Activated naive CD4-positive, alpha-beta T cell (primary cell): Measurements from ENCODE around the gene APBB1IP.
"Not testable (repeated sequence)": the region's sequence is repeated elsewhere in the genome, so short reads cannot be mapped to it uniquely, and the experiment has no call there.

Experiments used
- DNase-seq, 4 experiments: peaks; one replicate each; lab custom pipeline; 2025; lab: John Stamatoyannopoulos, UW

The APBB1IP gene

DNA sequence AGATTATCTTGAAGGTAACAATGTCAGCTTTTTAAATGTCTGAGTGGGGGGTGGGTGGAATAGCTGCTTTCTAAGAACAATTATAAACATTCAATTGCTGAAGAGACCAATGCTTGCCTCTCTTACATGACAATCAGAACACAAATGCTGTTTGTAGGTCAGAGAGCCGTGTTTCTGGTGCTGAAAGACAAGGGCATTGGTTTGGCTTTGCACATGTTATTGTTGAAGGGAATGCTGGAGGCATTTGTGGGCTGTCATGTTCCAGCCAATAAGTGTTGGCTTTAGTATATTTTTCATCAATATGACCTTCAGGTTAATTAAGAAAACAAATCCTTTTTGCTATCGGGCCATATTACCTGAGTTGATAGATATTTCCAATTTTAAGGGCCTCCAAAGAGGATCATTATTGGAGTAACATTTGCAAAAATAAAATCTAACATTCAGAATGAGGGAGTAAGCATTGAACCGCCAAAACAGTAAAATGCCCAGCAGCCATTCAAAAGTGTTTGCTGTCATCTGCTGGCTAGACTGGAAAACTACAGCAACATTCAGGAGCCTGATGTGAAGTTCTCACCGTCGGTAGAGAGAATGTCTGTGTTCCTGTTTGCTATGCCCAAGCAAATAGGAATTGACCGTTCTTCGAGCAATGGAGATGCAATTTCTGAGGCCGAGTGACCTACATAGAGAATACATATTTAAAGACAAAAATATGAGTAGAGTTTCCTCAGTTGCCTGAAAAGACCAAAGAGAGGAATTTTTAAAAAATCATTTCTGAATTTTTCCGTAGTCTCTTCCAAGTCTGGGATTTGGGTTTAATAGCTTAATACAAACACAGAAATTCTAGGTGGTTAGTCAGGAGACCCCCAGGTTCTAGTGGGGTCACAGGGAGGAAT, 118.9 kb downstream of the APBB1IP start:
- DNase-seq = peak in 1 of 4 experiments; percentile 1

DNA sequence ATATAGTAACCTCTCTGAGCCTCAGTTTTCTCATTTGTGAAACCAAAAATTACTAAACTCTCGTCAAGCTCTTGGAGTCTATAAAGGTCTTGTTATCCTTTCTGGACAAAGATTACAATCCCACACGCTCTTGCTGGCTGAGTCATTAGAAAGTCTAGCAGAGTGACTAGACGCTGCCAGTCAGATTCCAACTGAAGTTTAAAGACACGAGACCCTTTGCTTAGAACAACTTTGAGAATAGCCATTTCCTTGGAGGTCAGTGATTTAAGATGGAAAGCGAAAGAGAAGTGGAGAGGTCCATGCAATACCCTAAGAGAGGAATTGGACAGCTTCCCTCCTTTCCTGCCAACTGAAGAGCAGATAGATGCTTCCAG, 119.5 kb downstream of the APBB1IP start:
- DNase-seq = no peak

DNA sequence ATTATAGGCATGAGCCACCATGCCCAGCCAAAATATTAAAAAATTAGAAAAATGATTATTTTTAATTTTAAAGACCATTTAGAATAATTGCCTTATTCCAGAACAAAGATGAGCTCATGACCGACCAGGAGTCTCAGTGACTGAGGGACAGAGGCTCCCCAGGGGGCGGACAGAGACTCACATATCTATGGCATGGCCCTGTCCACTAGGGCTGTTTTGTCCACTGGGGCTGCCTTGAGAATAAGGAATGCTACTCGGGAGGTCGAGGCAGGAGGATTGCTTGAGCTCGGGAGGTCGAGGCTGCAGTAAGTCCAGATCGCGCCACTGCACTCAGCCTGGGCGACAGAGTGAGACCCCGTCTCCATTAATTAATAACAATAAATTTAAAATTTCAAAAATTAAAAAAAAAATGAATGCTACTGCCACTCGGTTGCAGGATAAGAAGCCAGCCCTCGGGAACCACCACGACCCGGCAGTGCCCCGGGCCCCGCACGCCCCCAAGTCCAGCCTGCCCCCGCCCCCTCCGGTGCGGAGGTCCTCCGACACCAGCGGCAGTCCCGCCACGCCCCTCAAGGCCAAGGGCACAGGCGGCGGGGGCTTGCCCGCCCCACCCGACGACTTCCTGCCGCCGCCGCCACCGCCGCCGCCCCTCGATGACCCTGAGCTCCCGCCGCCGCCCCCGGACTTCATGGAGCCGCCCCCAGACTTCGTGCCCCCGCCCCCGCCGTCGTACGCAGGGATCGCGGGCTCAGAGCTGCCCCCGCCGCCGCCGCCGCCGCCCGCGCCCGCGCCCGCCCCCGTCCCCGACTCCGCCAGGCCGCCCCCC, 128.6 kb downstream of the APBB1IP start:
- no peak for DNase-seq

DNA sequence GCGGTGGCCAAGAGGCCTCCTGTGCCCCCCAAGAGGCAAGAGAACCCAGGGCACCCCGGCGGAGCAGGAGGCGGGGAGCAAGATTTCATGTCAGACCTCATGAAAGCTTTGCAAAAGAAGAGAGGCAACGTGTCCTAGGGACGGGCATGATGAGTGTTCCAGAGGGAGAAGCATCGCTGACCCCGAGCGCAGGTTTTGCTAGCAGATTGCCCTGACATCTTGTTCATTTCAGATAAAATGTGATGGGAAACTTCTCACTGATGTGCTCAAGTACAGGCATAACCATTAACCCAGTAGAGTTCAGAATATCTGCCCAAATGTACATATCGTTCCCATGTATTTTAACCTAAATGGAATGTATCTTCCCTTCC, 129.2 kb downstream of the APBB1IP start:
- DNase-seq = no peak

DNA sequence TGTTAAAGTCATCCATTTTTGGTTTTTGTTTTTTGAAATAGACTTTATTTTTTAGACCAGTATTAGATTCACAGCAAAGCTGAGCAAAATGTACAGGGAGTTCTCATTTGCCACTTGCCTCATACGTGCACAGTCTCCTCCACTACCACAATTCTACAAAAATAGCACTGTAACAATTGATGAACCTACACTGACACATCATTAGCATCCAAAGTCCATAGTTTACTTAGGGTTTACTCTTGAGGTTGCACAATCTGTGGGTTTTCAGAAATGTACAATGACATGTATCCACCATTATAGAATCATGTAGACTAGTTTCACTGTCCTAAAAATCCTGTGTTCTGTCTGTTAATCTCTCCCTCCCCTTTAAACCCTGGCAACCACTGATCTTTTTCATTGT, 133.5 kb downstream of the APBB1IP start:
- DNase-seq = no peak

DNA sequence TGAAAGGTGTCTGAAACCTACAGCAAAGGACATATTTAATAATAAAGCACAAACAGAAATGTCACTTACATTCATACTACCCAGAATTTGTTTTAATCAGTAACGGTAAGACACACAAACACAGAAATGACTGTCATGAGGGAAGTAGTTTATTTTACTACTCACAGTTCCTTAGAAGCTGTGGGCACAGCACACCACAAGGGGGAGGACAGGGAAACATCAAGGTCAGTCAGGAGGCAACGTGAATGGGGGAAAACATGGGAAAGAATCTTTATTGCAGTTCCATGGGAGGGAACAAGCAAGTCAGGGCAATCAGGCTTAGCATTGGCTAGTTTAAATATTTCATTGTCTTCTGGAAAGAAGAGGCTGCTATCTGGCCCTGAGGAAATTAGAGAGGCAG, 135.5 kb downstream of the APBB1IP start:
- no peak for DNase-seq

DNA sequence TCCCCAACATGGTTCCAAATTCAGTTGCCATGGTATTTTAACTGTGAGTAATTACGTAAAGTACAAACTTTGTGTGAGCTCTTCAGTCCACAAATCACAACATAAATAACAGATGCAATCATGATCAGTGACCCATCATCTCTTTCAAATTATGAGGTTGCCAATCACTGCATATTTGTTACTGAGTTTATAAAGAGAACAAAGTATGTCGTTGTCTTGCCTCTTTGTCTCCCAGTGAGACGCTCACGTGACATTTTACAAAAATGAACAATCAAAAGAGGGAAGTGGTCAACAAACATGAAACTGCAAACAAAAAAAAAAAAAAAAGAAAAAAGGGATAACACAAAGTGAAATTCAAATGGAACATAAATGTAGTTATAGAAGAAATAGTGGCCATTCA, 136.6 kb downstream of the APBB1IP start:
- no peak for DNase-seq

DNA sequence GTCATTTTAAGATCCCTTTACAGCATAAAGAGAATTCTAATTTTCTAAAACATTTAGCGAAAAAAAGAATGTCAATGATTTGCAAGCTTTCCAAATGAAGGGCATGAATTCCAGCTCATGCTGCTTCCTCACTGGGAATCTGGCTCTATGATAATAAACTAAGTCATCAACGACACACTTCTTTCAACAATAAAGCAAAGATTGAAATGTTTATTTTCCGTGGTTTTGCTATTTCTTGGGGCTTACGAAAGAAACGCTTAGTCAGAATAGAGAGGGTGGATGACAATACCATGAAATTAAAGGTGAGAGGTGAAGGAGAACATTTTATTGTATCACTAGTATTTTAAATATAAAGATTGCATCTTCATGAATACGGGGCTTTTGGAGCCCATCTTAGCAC, 140.2 kb downstream of the APBB1IP start:
- not testable (repeated sequence) for DNase-seq

DNA sequence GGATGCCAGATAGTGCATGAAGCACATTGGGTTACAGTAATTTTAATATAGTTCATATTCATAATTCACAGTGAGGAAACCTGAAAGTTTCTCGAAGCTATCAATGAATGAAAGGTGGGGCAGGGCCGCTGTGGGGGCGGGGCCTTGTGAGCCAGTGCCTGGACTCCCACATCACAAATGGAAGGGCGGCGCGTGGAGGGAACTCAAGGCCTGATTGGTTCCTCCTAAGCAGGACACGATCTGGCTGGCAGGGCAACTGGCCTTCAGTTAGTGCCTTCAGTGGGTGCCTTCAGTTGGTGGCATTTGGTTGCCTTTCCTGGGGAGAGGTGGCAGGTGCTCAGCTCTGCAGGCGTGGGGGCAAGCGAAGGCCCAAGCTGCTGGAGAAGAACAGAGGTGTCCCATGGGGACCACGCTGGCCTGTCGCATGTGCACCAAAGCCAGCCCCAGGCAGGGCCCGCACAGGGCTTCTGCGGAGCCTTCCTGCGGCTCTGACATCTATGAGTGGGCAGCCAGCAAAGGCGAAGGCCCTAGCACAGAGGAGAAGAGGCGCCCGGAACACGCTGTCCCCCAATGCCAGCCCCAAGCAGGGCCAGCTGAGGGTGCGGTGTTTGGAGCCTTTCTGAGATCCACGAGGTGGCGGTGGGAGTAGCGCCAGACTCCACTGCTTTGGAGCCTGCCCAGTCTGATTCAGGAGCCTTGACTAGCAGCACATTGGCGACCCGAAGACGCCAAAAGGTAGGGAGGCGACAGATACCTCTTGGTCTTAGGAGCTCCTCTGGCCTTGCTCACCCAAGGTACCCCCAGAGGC, 141.3 kb downstream of the APBB1IP start:
- DNase-seq = no peak

DNA sequence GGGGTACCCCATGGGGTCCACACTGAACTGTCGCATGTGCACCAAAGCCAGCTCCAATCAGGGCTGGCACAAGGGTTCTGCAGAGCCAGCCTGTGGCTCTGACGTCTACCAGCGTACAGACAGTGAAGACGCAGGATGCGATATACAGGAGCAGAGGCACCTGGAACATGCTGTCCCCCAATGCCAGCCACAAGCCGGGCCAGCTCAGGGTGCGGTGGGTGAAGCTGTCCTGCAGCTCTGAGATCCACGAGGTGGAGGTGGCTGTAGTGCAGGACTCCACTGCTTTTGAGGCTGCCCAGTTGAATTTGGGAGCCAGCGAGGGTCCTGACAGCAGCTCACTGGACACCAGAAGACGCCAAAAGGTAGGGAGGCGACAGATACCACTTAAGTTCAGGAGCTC, 148.1 kb downstream of the APBB1IP start:
- no peak for DNase-seq

DNA sequence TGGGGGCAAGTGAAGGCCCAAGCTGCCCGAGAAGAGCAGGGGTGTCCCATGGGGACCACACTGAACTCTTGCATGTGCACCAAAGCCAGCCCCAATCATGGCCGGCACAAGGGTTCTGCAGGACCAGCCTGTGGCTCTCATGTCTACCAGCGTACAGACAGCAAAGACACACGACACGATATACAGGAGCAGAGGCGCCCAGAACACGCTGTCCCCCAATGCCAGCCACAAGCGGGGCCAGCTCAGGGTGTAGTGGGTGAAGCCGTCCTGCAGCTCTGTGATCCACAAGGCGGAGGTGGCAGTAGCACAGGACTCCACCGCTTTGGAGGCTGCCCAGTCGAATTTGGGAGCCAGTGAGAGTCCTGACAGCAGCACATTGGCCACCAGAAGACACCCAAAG, 150.5 kb downstream of the APBB1IP start:
- no peak for DNase-seq

DNA sequence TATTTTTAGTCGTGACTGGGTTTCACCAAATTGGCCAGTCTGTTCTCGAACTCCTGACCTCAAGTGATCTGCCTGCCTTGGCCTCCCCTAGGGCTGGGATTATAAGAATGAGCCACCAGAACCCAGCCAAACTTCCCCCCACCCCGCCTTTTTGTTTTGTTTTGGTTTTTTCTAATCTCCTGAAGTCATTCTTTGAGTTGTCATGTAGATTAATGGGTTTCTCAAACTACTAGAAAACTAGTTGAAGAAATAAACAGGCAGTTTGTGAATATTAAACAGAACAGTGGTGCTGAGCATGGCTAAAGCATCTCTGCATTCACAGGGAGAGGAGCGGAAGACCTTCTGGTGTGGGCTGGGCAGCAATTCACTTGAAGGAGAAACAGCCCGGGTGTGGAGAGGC, 151.7 kb downstream of the APBB1IP start:
- DNase-seq = not testable (repeated sequence)

DNA sequence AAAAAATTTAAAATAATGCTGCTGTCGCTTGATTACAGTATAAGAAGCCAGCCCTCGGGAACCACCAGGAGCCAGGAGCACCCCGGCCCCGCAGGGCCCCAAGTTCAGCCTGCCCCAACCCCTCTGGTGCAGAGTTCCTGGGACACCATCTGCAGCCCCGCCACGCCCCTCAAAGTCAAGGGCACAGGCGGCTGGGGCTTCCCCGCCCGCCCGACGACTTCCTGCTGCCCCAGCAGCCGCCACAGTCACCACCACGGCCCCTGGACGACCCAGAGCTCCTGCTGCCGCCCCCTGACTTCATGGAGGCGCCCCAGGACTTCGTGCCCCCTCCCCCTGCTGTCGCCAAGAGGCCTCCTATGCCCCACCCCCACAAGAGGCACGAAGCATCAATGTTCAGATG, 155.8 kb downstream of the APBB1IP start:
- DNase-seq = no peak

DNA sequence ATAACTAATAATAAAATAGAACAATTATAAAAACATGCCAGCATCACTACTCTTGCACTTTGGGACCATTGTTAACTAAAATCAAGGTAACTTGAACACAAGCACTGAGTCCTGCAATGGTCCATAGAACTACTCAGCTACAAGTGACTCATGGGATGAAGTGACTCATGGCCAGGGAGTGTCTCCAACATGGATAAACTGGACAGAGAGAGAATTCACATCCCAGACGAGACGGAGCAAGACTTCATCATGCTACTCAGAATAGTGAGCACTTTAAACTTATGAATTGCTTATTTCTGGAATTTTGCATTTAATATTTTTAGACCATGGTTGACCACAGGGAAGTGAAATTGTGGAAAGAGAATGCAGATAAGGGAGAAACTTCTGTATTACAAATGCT, 165.1 kb downstream of the APBB1IP start:
- not testable (repeated sequence) for DNase-seq

DNA sequence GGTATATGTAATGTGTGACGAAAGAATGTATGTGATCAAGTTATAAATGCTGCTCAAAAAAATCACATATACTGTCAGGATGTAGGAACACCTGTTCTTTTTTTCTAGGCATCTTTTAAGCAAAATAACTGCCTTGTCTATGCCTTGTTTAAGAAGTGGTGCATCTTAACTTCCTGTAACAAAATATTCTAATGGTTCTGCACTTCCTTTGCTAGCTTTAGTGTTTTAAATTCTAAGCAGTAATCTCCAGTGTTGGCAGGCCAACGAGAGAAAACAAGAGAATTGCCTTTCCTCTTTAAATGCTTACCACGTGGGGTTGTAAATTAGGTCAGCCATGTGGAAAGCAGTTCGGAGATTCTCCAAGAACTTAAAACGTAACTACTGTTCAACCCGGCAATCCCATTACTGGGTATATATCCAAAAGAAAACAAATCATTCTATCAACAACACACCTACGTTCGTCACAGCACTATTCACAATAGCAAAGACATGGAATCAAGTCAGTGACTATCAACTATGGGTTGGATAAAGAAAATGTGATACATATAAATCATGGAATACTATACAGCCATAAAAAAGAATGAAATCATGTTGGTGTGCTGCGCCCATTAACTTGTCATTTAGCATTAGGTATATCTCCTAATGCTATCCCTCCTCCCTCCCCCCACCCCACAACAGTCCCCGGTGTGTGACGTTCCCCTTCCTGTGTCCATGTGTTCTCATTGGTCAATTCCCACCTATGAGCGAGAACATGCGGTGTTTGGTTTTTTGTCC, 166.4 kb downstream of the APBB1IP start:
- DNase-seq = not testable (repeated sequence)

DNA sequence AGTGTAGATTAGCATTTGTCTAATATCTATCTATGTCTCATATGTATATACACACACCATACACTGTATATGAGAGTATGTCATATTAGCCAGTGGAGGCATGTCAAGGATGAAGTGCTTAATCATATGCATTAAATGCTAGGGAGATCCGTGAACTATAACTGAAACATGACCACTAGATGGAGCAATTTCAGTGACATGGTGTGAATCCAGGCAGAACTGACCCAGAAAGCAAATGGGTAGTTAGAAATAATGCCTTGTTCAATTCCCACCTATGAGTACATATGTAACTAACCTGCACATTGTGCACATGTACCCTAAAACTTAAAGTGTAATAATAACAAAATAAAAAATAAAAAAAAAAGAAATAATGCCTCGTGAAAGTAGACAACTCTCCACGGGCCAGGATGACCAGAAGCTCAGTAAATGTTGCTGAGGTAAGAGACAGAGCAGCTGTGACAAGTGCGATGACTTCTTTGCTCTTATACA, 168.3 kb downstream of the APBB1IP start:
- DNase-seq = not testable (repeated sequence)

DNA sequence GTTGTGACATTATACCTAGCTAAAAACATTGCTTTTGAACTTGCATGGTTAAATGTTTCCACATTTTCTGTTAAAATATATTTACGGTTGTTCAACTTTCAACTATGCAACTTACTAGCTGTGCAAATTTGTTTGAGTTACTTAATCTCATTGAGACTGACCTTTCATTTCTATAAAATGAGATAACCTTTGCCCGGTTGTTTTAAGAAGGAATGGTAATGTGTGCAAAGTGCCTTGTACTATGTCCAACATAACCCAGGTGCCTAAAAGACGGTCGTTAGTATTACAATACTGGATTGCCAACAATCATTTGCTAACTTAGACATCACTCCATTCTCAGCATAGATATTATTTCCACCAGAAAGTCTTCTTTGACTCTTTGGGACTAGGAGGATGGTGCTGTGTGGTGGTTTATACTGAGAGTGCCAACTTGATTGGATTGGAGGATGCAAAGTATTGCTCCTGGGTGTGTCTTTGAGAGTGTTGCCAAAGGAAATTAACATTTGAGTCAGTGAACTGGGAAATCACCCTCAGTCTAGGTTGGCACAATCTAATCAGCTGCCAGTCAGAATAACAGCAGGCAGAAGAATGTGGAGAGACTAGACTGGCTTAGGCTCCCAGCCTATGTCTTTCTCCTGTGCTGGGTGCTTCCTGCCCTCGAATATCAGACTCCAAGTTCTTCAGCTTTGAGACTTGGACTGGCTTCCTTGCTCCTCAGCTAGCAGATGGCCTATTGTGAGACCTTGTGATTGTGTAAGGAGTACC, 174.2 kb downstream of the APBB1IP start:
- no peak for DNase-seq
